RWPE1 (cell line): ENCODE measurements around the gene ACSS1.
A peak's percentile ranks its signal among the peaks of the same experiment; 100 is the strongest.

Experiments used
- CTCF ChIA-PET: fragments of 350-600 bp; sonication (Branson Sonifier 250); formaldehyde crosslinking; extraction: SDS; loops from one replicate; lab custom pipeline; 2021; lab: Yijun Ruan, JAX
- POLR2A ChIA-PET: fragments of 400-600 bp; formaldehyde crosslinking; extraction: SDS; loops from one replicate; lab custom pipeline; 2020; ENCODE audit warnings: antibody characterized with exemption; ENCODE audit not compliant: low non-redundant PET; lab: Yijun Ruan, JAX
- DNase-seq: peaks from one replicate; pipeline ENCODE4 v3.0.0; 2012; ENCODE audit warnings: low spot score
- H3K27ac ChIP-seq: fragments of 450-650 bp; 2 replicates; pipeline ENCODE4 v1.5.1; 2017
- CTCF ChIP-seq: fragments of 450-650 bp; conservative IDR thresholded peaks from 2 replicates; pipeline ENCODE4 v1.5.1; 2017; ENCODE audit warnings: low read depth, mild to moderate bottlenecking

The ACSS1 gene

GRCh38 chr20:25083773-25084625 lies 26.1 kb upstream of the ACSS1 start:
- TF ChIP-seq CTCF = no peak
- POLR2A ChIA-PET = no interaction called here
- H3K27ac ChIP-seq = no peak overlapping the region
- CTCF ChIA-PET = interaction anchor here (0.7 kb wide), 1 partner anchor 1894 kb away, joined by 3 read pairs; no protein-coding TSS in a partner anchor
- DNase-seq = no peak

- CTCF ChIA-PET = no interaction called here
- DNase-seq = no peak
- POLR2A ChIA-PET = no interaction called here
Observed at GRCh38 chr20:25083141-25083772, 25.3 kb upstream of the ACSS1 start.

GRCh38 chr20:25082498-25082873 lies 24.5 kb upstream of the ACSS1 start:
- ChIA-PET CTCF (no interaction called here), POLR2A (no interaction called here)
- no peak for TF ChIP-seq CTCF
- no peak for DNase-seq
- no peak overlapping the region for H3K27ac ChIP-seq

More at GRCh38 chr20:25083141-25083772, 25.3 kb upstream of the ACSS1 start:
- H3K27ac ChIP-seq = no peak overlapping the region
- TF ChIP-seq CTCF = no peak

GRCh38 chr20:25081730-25082497 lies 24.0 kb upstream of the ACSS1 start, which contains the start of gene VSX1:
TSS of gene VSX1 (minus strand) at chr20:25082141. CDS start at chr20:25082096, 45 bp downstream.
- no peak within 1 kb of the TSS for H3K27ac ChIP-seq
- no peak for DNase-seq
- no peak for TF ChIP-seq CTCF
- CTCF ChIA-PET = interaction anchor here (0.6 kb wide), 1 partner anchor 90 kb away, joined by 3 read pairs; no protein-coding TSS in a partner anchor
- POLR2A ChIA-PET = no interaction called here

GRCh38 chr20:25081065-25081729 lies 23.3 kb upstream of the ACSS1 start:
- POLR2A ChIA-PET = no interaction called here
- no peak for TF ChIP-seq CTCF
- CTCF ChIA-PET = interaction anchor here (0.6 kb wide), 1 partner anchor 89 kb away, joined by 3 read pairs; no protein-coding TSS in a partner anchor
- peak; percentile 57 for DNase-seq
- no peak overlapping the region for H3K27ac ChIP-seq
